H1 (cell line): ENCODE data around the gene DIAPH2. TPM values are rescaled to one million over a fixed set of nuclear protein-coding genes. Genes with fewer than 3 reads are reported as not detected.

ENCODE experiments used
- CHD1 ChIP-seq: IDR thresholded peaks from 2 replicates; pipeline ENCODE4 v1.6.1; 2012; ENCODE audit warnings: low read depth, low read length, improper control_type of control experiment
- NRF1 ChIP-seq: IDR thresholded peaks from 2 replicates; pipeline ENCODE4 v1.6.1; 2011; ENCODE audit warnings: mild to moderate bottlenecking, low read depth, low read length, improper control_type of control experiment
- RXRA ChIP-seq: IDR thresholded peaks from 2 replicates; pipeline ENCODE4 v1.6.1; 2011; ENCODE audit warnings: low read depth, mild to moderate bottlenecking, low read length, moderate library complexity; ENCODE audit not compliant: insufficient read depth
- polyA plus RNA-seq, 7 experiments: library from polyadenylated mRNA; depleted of rRNA in 3 of 7; stranded (reverse) in 5 of 7; unstranded in 2 of 7; fragments of >200 nt in 5 of 7; fragments of 200-250 nt in 2 of 7; gene quantifications; 1 replicate in 5 of 7; 2 replicates in 1 of 7; 4 replicates in 1 of 7; pipeline versions ENCODE4 v1.2.1 to v1.2.3, GENCODE V29; 2011 to 2013; ENCODE audit warnings: missing spikeins in 2 of 7, mixed read lengths in 2 of 7
- total RNA-seq: library from RNA; stranded (reverse); fragmentation: NEBNext Ultra II Directional; extraction: Animal tissue kit (Norgen Biotek cat#: 25700); gene quantifications from 2 replicates; pipeline ENCODE4 v1.2.1, GENCODE V29; 2021

DIAPH2 gene
- total and polyA plus RNA-seq, 2 of the 8 experiments (the other 6 are each of a cell fraction or from before 2014, with no cell fraction given): 4.4 to 24.3 TPM

DNA sequence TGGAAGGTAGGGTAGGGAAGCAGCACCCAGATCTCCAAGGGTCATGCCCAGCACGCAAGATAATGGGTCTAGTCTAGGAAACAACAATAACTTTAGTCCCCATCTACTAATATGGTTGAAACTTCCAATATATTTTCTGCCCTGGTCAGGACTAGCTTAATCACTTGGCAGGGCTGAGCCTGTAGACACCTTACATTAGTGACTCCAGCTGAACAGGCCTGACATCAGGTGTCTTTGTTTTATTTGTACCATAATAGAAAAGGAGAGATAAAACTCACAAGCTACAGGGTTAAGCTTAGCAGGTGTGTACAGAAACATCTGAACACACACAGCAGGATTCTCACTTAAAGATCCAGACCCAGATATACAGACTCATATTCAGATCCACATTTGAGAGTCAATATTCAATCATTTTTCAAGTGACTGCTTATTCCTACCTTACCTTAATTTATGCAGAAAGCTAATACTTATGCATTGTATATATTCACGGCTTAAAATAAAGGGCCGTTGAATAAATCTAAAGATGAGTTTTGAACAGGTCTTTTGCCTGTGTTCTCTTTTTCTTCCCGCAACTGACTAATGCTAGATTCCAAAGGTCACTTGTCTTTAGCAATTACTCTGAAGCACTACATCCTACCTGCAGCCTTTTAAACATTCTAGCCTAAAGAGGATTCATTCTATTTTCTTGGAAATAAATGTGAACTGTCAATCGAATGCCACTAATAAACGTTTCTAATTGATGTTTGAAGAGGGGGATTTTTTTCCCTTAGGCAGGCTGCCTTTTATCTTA, 944.4 kb downstream of the DIAPH2 start (continued):
- TF ChIP-seq CHD1 (no peak), RXRA (no peak), NRF1 (no peak)
